Natural killer cell (primary cell): Measurements from ENCODE around the gene SPOCK1. TPM values are rescaled to one million over a fixed set of nuclear protein-coding genes. Genes with fewer than 3 reads are reported as not detected.

Source experiments
- ATAC-seq, 3 donors: fragments of 150-1000 bp in 2 of 3; fragments of 200-7000 bp in 1 of 3; cut with Tn5 transposase; 1 replicate in 1 of 3; 2 replicates in 2 of 3; pipeline ENCODE4 v1.10.0; 2021; ENCODE audit warnings: mild to moderate bottlenecking in 2 of 3, moderate library complexity in 2 of 3
- DNase-seq, 2 donors: peaks; one replicate each; pipeline versions ENCODE4 v3.0.0 to v3.0.0-alpha.2; 2013 to 2021; ENCODE audit warnings: mixed read lengths in 1 of 2
- H3K27ac ChIP-seq: one replicate; pipeline ENCODE4 v1.5.1; 2013; ENCODE audit warnings: mild to moderate bottlenecking, low read length
- H3K27me3 ChIP-seq: one replicate; pipeline ENCODE4 v1.6.1; 2013; ENCODE audit warnings: low read length; ENCODE audit not compliant: control insufficient read depth, insufficient read depth
- H3K36me3 ChIP-seq: one replicate; pipeline ENCODE4 v1.6.1; 2013; ENCODE audit warnings: low read length; ENCODE audit not compliant: control insufficient read depth, insufficient read depth
- H3K4me1 ChIP-seq: one replicate; pipeline ENCODE4 v1.6.1; 2013; ENCODE audit warnings: low read length; ENCODE audit not compliant: control insufficient read depth, insufficient read depth
- H3K4me3 ChIP-seq: one replicate; pipeline ENCODE4 v1.5.1; 2013; ENCODE audit warnings: low read length
- H3K9me3 ChIP-seq: one replicate; pipeline ENCODE4 v1.6.1; 2013; ENCODE audit warnings: low read length; ENCODE audit not compliant: control insufficient read depth, insufficient read depth
- H3K27ac Mint-ChIP-seq, 2 donors: one replicate each; pipeline ENCODE4 v1.8.0; 2022; ENCODE audit warnings: mild to moderate bottlenecking in 2 of 2, mixed read lengths in 2 of 2, moderate library complexity in 1 of 2
- H3K27me3 Mint-ChIP-seq, 2 donors: one replicate each; pipeline ENCODE4 v1.8.0; 2022; ENCODE audit warnings: low read depth in 2 of 2, mixed read lengths in 2 of 2
- H3K36me3 Mint-ChIP-seq: one replicate; pipeline ENCODE4 v1.8.0; 2022; ENCODE audit warnings: mixed read lengths
- H3K4me1 Mint-ChIP-seq, 2 donors: one replicate each; pipeline ENCODE4 v1.8.0; 2022; ENCODE audit warnings: mixed read lengths in 2 of 2
- H3K4me3 Mint-ChIP-seq: one replicate; pipeline ENCODE4 v1.8.0; 2022; ENCODE audit warnings: mild to moderate bottlenecking, moderate library complexity, mixed read lengths
- H3K9me3 Mint-ChIP-seq, 2 donors: one replicate each; pipeline ENCODE4 v1.8.0; 2022; ENCODE audit warnings: mixed read lengths in 2 of 2
- CTCF ChIP-seq: fragments of 200-600 bp; IDR thresholded peaks from one replicate; pipeline ENCODE4 v1.8.0; 2022; ENCODE audit warnings: antibody characterized with exemption
- WGBS: methylation state at CpG from one replicate; pipeline ENCODE4 v1.1.7; 2013; ENCODE audit warnings: missing lambda C conversion rate; ENCODE audit not compliant: insufficient coverage; 5-methylcytosine and 5-hydroxymethylcytosine counted together
- intact Hi-C: fragments of 100-400 bp; cut with micrococcal nuclease; formaldehyde crosslinking; loops from one replicate; pipeline ENCODE4 v1.14.2; 2022
- total RNA-seq, 4 donors: library from RNA; stranded (reverse); fragments of 120-200 nt in 1 of 4; gene quantifications; one replicate each; pipeline versions ENCODE4 v1.2.3 to v1.2.4, GENCODE V29; 2013 to 2022

The SPOCK1 gene
- total RNA-seq, 3 donors from 2014 or later (not counting 1 experiment from before 2014, with no cell fraction given) = 0.09 to 1.6 (median 0.61) TPM

- H3K9me3 ChIP-seq = no peaks in the 10 kb centered on the region
- Mint-ChIP-seq H3K27me3 (peaks cover 18 to 25% of the 10 kb centered on the region in 2 donors), H3K4me1 (no peaks in the 10 kb centered on the region), H3K27ac (no peak overlapping the region), H3K9me3 (no peaks in the 10 kb centered on the region), H3K4me3 (no peak overlapping the region), H3K36me3 (no peaks in the 10 kb centered on the region)
- no peaks in the 10 kb centered on the region for H3K36me3 ChIP-seq
- H3K4me3 ChIP-seq = no peak overlapping the region
- intact Hi-C loops = no loop called here
- DNase-seq (no peak), ATAC-seq (no peak)
- no peaks in the 10 kb centered on the region for H3K27me3 ChIP-seq
- H3K4me1 ChIP-seq = no peaks in the 10 kb centered on the region
- no peak overlapping the region for H3K27ac ChIP-seq
- WGBS = 79% methylated on average over 4 of the region's 4 CpGs
- TF ChIP-seq CTCF = no peak
Measured at GRCh38 chr5:137470921-137471220, 28.3 kb downstream of the SPOCK1 start.

DNA sequence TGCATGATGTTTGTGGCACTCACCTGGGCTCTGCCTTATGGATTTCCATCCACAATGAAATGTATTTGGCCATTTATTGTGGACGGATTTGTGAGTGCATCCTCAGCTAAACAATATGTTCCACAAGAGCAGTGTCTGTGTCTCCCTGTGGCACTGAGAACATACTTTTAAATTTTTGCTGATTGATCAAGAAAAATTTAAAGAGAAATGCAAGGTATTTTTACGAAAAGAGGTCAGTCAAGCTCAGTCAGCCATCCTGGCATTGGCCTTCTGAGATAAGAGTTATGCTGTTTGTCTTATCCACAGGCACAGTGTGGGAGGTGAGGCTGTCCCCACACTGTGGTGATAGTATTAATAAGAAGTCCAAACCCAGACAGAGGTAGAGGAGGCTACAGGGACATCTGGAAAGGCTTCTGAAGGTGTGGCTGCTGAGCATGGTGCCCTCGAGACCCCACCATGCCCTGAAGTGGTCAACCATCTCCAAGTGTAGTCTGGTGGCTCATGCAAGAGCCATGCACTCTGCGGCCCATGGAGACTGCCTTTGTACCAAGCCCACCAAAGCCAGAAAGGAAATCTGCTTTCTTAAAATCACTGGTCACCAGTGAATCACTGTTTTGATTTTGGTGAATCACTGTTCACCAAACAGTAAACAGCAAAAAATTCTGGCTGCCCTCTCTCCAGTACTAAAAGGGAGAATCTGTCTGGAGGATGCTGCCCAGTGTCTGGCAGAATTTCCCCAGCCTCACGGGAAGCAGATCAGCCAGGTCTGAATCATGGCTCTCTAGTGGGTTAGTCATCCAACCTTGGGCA is 28.8 kb downstream of the SPOCK1 start:
- Histone ChIP-seq H3K36me3 (no peaks in the 10 kb centered on the region), H3K4me1 (no peaks in the 10 kb centered on the region), H3K27me3 (no peaks in the 10 kb centered on the region), H3K27ac (no peak overlapping the region), H3K9me3 (no peaks in the 10 kb centered on the region), H3K4me3 (no peak overlapping the region)
- no peaks in the 10 kb centered on the region for H3K36me3 Mint-ChIP-seq
- no peak overlapping the region for H3K27ac Mint-ChIP-seq
- no peaks in the 10 kb centered on the region for H3K4me1 Mint-ChIP-seq
- intact Hi-C loops = no loop called here
- peaks cover 18 to 24% of the 10 kb centered on the region in 2 donors for H3K27me3 Mint-ChIP-seq
- H3K4me3 Mint-ChIP-seq = no peak overlapping the region
- no peak for ATAC-seq
- no peak for TF ChIP-seq CTCF
- no peak for DNase-seq
- no peaks in the 10 kb centered on the region for H3K9me3 Mint-ChIP-seq
- 80% methylated on average over 5 of the region's 5 CpGs for WGBS

DNA sequence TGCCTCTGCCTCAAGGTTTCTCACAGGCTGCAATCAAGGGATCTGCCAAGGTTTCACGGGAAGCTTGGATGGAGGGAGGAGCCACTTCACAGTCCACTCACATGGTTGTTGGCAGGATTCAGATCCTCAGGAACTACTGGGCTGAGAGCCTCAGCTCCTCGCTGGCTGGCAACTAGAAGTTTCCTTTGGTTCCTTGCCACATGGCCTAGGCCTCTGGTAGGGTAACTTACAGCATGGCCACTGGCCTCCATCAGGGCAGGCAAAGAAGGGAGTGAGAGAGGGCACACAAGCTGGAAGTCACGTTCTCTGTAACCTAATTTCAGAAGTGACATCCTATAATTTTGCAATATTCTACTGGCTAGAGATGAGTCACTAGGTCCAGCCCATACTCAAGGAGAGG is 32.2 kb downstream of the SPOCK1 start:
- Histone ChIP-seq H3K4me3 (no peak overlapping the region), H3K27me3 (no peaks in the 10 kb centered on the region), H3K4me1 (no peaks in the 10 kb centered on the region), H3K27ac (no peak overlapping the region), H3K9me3 (no peaks in the 10 kb centered on the region), H3K36me3 (no peaks in the 10 kb centered on the region)
- 75% methylated on average over 3 of the region's 3 CpGs for WGBS
- TF ChIP-seq CTCF = no peak
- H3K9me3 Mint-ChIP-seq = no peaks in the 10 kb centered on the region
- H3K36me3 Mint-ChIP-seq = no peaks in the 10 kb centered on the region
- no peak for DNase-seq
- no peak overlapping the region for H3K4me3 Mint-ChIP-seq
- H3K27ac Mint-ChIP-seq = no peak overlapping the region
- no peaks in the 10 kb centered on the region for H3K4me1 Mint-ChIP-seq
- intact Hi-C loops = no loop called here
- ATAC-seq = no peak
- peaks cover 8% of the 10 kb centered on the region in 2 donors for H3K27me3 Mint-ChIP-seq

GRCh38 chr5:137465930-137466329 is 33.2 kb downstream of the SPOCK1 start:
- intact Hi-C loops = no loop called here
- H3K36me3 Mint-ChIP-seq = no peaks in the 10 kb centered on the region
- no peak overlapping the region for H3K4me3 Mint-ChIP-seq
- no peaks in the 10 kb centered on the region for H3K4me1 Mint-ChIP-seq
- peaks cover 0 to 5% of the 10 kb centered on the region in 2 donors for H3K27me3 Mint-ChIP-seq
- Histone ChIP-seq H3K9me3 (no peaks in the 10 kb centered on the region), H3K4me3 (no peak overlapping the region), H3K4me1 (no peaks in the 10 kb centered on the region), H3K27me3 (no peaks in the 10 kb centered on the region), H3K36me3 (no peaks in the 10 kb centered on the region), H3K27ac (no peak overlapping the region)
- 82% methylated on average over 1 of the region's 1 CpG for WGBS
- ATAC-seq = no peak
- H3K27ac Mint-ChIP-seq = no peak overlapping the region
- no peaks in the 10 kb centered on the region for H3K9me3 Mint-ChIP-seq
- no peak for TF ChIP-seq CTCF
- no peak for DNase-seq
